ENCODE data around the gene ZNF32. TPM values are rescaled to one million over a fixed set of nuclear protein-coding genes. Genes with fewer than 3 reads are reported as not detected.

The ZNF32 gene
- polyA plus RNA-seq, 1 experiment, result 57.7 TPM

DNA sequence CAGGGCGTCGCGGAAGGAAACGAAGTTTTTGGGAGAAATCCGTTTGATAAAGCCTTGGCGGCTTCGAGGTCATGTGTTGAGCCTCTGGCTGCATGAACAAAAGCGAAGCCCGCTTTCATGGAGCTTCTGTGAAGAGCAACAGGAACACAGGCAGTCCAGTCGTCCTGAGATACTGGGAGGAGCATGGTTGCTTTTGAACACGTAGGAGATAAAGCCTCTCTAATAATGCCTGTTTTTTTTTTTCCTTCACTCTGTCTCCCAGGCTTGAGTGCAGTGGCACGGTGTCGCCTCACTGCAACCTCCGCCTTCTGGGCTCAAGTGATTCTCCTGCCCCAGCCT, 473 bp upstream of the ZNF32 start:
- Histone ChIP-seq H3K9me3 (ENCODE audit: control insufficient read depth, insufficient read depth, low read length) (peaks cover 29% of the 10 kb centered on the region), H3K27me3 (ENCODE audit: control insufficient read depth, insufficient read depth, low read length) (no peaks in the 10 kb centered on the region), H3K4me3 (ENCODE audit: low read depth, low read length) (peak overlapping the region; percentile 71), H3K27ac (ENCODE audit: low read depth, low read length) (no peak overlapping the region)
- TF ChIP-seq, protein P1, sequence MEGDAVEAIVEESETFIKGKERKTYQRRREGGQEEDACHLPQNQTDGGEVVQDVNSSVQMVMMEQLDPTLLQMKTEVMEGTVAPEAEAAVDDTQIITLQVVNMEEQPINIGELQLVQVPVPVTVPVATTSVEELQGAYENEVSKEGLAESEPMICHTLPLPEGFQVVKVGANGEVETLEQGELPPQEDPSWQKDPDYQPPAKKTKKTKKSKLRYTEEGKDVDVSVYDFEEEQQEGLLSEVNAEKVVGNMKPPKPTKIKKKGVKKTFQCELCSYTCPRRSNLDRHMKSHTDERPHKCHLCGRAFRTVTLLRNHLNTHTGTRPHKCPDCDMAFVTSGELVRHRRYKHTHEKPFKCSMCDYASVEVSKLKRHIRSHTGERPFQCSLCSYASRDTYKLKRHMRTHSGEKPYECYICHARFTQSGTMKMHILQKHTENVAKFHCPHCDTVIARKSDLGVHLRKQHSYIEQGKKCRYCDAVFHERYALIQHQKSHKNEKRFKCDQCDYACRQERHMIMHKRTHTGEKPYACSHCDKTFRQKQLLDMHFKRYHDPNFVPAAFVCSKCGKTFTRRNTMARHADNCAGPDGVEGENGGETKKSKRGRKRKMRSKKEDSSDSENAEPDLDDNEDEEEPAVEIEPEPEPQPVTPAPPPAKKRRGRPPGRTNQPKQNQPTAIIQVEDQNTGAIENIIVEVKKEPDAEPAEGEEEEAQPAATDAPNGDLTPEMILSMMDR (IDR thresholded peaks at IDR 0.05; ENCODE audit: low read depth, low read length), result no peak
- ChIA-PET POLR2A (interaction anchor here (0.5 to 1.2 kb wide), 3 partner anchors 45 to 737 kb away, joined by 3 read pairs; no protein-coding TSS in a partner anchor), CTCF (interaction anchor here (0.6 to 0.9 kb wide), 2 partner anchors 41 to 661 kb away, joined by 3 to 6 read pairs; no protein-coding TSS in a partner anchor)
- DNase-seq (ENCODE audit: low read depth, low spot score), result no peak

- peak overlapping the region; percentile 71 for H3K4me3 ChIP-seq (ENCODE audit: low read depth, low read length)
- POLR2A ChIA-PET, result interaction anchor here (0.9 kb wide), 1 partner anchor 42 kb away, joined by 4 read pairs; the partner anchor contains the start of gene ZNF485
- TF ChIP-seq, protein P1 (IDR thresholded peaks at IDR 0.05; ENCODE audit: low read depth, low read length), result no peak
- no peak overlapping the region for H3K27ac ChIP-seq (ENCODE audit: low read depth, low read length)
- CTCF ChIA-PET, result no interaction called here
- H3K27me3 ChIP-seq (ENCODE audit: control insufficient read depth, insufficient read depth, low read length), result no peaks in the 10 kb centered on the region
- H3K9me3 ChIP-seq (ENCODE audit: control insufficient read depth, insufficient read depth, low read length), result peaks cover 33% of the 10 kb centered on the region
- DNase-seq (ENCODE audit: low read depth, low spot score), result no peak
Measured at GRCh38 chr10:43648095-43648397, 635 bp downstream of the ZNF32 start.

DNA sequence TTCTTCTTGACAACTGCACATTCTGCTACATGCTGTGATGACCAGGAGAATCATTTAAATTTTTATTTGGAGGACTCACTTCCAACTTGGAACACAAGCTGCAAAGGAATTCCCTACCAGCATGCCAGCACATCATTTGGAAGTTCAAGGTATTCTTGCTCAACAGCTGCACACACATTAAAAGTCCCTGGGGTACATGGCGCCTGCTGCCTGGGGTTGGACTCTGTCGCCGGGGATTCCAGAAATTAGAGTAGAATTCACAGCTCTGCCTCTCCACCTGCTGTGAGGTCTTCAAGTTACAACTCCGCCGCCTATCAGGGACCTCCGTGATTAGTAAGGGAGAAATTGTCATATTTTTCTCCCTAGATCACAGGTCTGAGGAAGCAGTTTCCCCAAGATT, 1.1 kb downstream of the ZNF32 start:
- no peaks in the 10 kb centered on the region for H3K27me3 ChIP-seq (ENCODE audit: control insufficient read depth, insufficient read depth, low read length)
- no peak overlapping the region for H3K27ac ChIP-seq (ENCODE audit: low read depth, low read length)
- no peak for DNase-seq (ENCODE audit: low read depth, low spot score)
- TF ChIP-seq, protein P1 (IDR thresholded peaks at IDR 0.05; ENCODE audit: low read depth, low read length), result no peak
- ChIA-PET CTCF (interaction anchor here (0.9 kb wide), 1 partner anchor 739 kb away, joined by 3 read pairs; no protein-coding TSS in a partner anchor), POLR2A (interaction anchor here (0.9 kb wide), 1 partner anchor 41 kb away, joined by 4 read pairs; the partner anchor contains the start of gene ZNF485)
- peak overlapping the region; percentile 71 for H3K4me3 ChIP-seq (ENCODE audit: low read depth, low read length)
- H3K9me3 ChIP-seq (ENCODE audit: control insufficient read depth, insufficient read depth, low read length), result peaks cover 33% of the 10 kb centered on the region

- Histone ChIP-seq H3K9me3 (ENCODE audit: control insufficient read depth, insufficient read depth, low read length) (peaks cover 40% of the 10 kb centered on the region), H3K27me3 (ENCODE audit: control insufficient read depth, insufficient read depth, low read length) (no peaks in the 10 kb centered on the region), H3K4me3 (ENCODE audit: low read depth, low read length) (no peak overlapping the region), H3K27ac (ENCODE audit: low read depth, low read length) (no peak overlapping the region)
- DNase-seq (ENCODE audit: low read depth, low spot score), result no peak
- TF ChIP-seq, protein P1 (IDR thresholded peaks at IDR 0.05; ENCODE audit: low read depth, low read length), result no peak
- ChIA-PET CTCF (no interaction called here), POLR2A (no interaction called here)
Measured at GRCh38 chr10:43645866-43646265, 2.8 kb downstream of the ZNF32 start.

DNA sequence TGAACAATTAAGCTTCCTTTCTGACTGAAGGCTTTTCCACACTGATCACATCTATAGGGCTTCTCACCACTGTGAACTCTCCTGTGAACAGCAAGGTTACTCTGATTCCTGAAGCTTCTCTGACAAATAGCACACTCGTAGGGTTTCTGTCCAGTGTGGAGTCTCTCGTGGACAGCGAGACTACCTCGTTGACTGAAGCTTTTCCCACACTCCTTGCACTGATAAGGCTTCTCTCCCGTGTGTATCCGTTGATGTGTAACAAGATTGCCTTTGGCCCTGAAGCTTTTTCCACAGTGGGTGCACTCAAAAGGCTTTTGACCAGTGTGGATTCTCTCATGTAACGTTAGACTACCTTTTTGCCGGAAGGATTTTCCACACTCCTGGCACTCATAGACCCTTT, 4.4 kb downstream of the ZNF32 start:
- DNase-seq (ENCODE audit: low read depth, low spot score), result no peak
- ChIA-PET POLR2A (no interaction called here), CTCF (no interaction called here)
- H3K9me3 ChIP-seq (ENCODE audit: control insufficient read depth, insufficient read depth, low read length), result peaks cover 40% of the 10 kb centered on the region
- H3K27ac ChIP-seq (ENCODE audit: low read depth, low read length), result no peak overlapping the region
- no peaks in the 10 kb centered on the region for H3K27me3 ChIP-seq (ENCODE audit: control insufficient read depth, insufficient read depth, low read length)
- TF ChIP-seq, protein P1 (IDR thresholded peaks at IDR 0.05; ENCODE audit: low read depth, low read length), result no peak
- no peak overlapping the region for H3K4me3 ChIP-seq (ENCODE audit: low read depth, low read length)
